Liver (tissue), 9 donors: Measurements from ENCODE around the gene STC2. TPM values are rescaled to one million over a fixed set of nuclear protein-coding genes. Genes with fewer than 3 reads are reported as not detected.

ENCODE experiments used
- DNase-seq: peaks from one replicate; pipeline ENCODE4 v3.0.0-alpha.2; 2017; ENCODE audit warnings: low spot score
- H3K27ac ChIP-seq, 2 donors: one replicate each; pipeline ENCODE4 v1.7.0; 2013; ENCODE audit warnings: inconsistent platforms in 2 of 2, low read length in 2 of 2, control low read depth in 1 of 2, low read depth in 1 of 2, mild to moderate bottlenecking in 1 of 2
- H3K27me3 ChIP-seq, 4 donors: one replicate each; pipeline versions ENCODE4 v1.6.1 to v1.7.0; 2013; ENCODE audit warnings: low read length in 3 of 4, inconsistent platforms in 1 of 4, mild to moderate bottlenecking in 1 of 4, moderate library complexity in 1 of 4; ENCODE audit not compliant: control insufficient read depth in 4 of 4, insufficient read depth in 4 of 4
- H3K36me3 ChIP-seq, 4 donors: one replicate each; pipeline versions ENCODE4 v1.6.1 to v1.7.0; 2013; ENCODE audit warnings: low read length in 3 of 4, mild to moderate bottlenecking in 3 of 4, low read depth in 1 of 4, moderate library complexity in 1 of 4; ENCODE audit not compliant: control insufficient read depth in 4 of 4, insufficient read depth in 3 of 4
- H3K4me1 ChIP-seq, 4 donors: one replicate each; pipeline versions ENCODE4 v1.6.1 to v1.7.0; 2013; ENCODE audit warnings: low read length in 3 of 4, mild to moderate bottlenecking in 3 of 4, moderate library complexity in 1 of 4; ENCODE audit not compliant: control insufficient read depth in 4 of 4, insufficient read depth in 4 of 4
- H3K4me3 ChIP-seq, 3 donors: one replicate each; pipeline versions ENCODE4 v1.6.1 to v1.7.0; 2013; ENCODE audit warnings: low read length in 3 of 3, control low read depth in 1 of 3, low read depth in 1 of 3, mild to moderate bottlenecking in 1 of 3
- H3K9ac ChIP-seq, 2 donors: one replicate each; pipeline ENCODE4 v1.7.0; 2013; ENCODE audit warnings: low read length in 2 of 2, mild to moderate bottlenecking in 2 of 2, moderate library complexity in 2 of 2, control low read depth in 1 of 2, low read depth in 1 of 2
- H3K9me3 ChIP-seq, 4 donors: one replicate each; pipeline versions ENCODE4 v1.6.1 to v1.7.0; 2013; ENCODE audit warnings: low read length in 3 of 4; ENCODE audit not compliant: control insufficient read depth in 4 of 4
- ATF3 ChIP-seq: IDR thresholded peaks from 2 replicates; pipeline ENCODE4 v1.6.1; 2016; ENCODE audit warnings: antibody characterized with exemption
- CTCF ChIP-seq: fragments of 150-350 bp; IDR thresholded peaks from 2 replicates; pipeline ENCODE4 v1.5.1; 2017; ENCODE audit warnings: improper control_type of control experiment, low read depth, low read length; ENCODE audit not compliant: missing input control
- EGR1 ChIP-seq, 2 donors: IDR thresholded peaks; 2 replicates each; pipeline ENCODE4 v1.6.1; 2016 to 2018; ENCODE audit warnings: antibody characterized with exemption in 2 of 2, low read depth in 2 of 2
- FOXA2 ChIP-seq: IDR thresholded peaks from 2 replicates; pipeline ENCODE4 v1.6.1; 2016; ENCODE audit warnings: antibody characterized with exemption
- GABPA ChIP-seq, 2 donors: IDR thresholded peaks in 1 of 2; conservative IDR thresholded peaks in 1 of 2; 2 replicates each; pipeline ENCODE4 v1.6.1; 2016; ENCODE audit warnings: antibody characterized with exemption in 2 of 2, mild to moderate bottlenecking in 1 of 2, moderate library complexity in 1 of 2
- HNF4A ChIP-seq, 2 donors: conservative IDR thresholded peaks; 2 replicates each; pipeline ENCODE4 v1.6.1; 2016; ENCODE audit warnings: antibody characterized with exemption in 2 of 2, mild to moderate bottlenecking in 2 of 2
- HNF4G ChIP-seq: IDR thresholded peaks from 2 replicates; pipeline ENCODE4 v1.6.1; 2016; ENCODE audit warnings: antibody characterized with exemption
- JUND ChIP-seq, 2 donors: IDR thresholded peaks; 2 replicates each; pipeline ENCODE4 v1.6.1; 2016; ENCODE audit warnings: antibody characterized with exemption in 2 of 2
- MAX ChIP-seq: IDR thresholded peaks from 2 replicates; pipeline ENCODE4 v1.6.1; 2016; ENCODE audit warnings: antibody characterized with exemption
- NR2F2 ChIP-seq: IDR thresholded peaks from 2 replicates; pipeline ENCODE4 v1.6.1; 2016; ENCODE audit warnings: antibody characterized with exemption
- RAD21 ChIP-seq, 2 donors: IDR thresholded peaks; 2 replicates each; pipeline ENCODE4 v1.6.1; 2016; ENCODE audit warnings: antibody characterized with exemption in 2 of 2, mild to moderate bottlenecking in 2 of 2
- REST ChIP-seq: IDR thresholded peaks from 2 replicates; pipeline ENCODE4 v1.6.1; 2016; ENCODE audit warnings: antibody characterized with exemption, mild to moderate bottlenecking
- RXRA ChIP-seq, 2 donors: IDR thresholded peaks; 2 replicates each; pipeline ENCODE4 v1.6.1; 2017 to 2018; ENCODE audit warnings: antibody characterized with exemption in 2 of 2, mild to moderate bottlenecking in 1 of 2
- SP1 ChIP-seq: IDR thresholded peaks from 2 replicates; pipeline ENCODE4 v1.6.1; 2018; ENCODE audit warnings: antibody characterized with exemption, mild to moderate bottlenecking
- TAF1 ChIP-seq: conservative IDR thresholded peaks from 2 replicates; pipeline ENCODE4 v1.6.1; 2016; ENCODE audit warnings: antibody characterized with exemption, mild to moderate bottlenecking
- YY1 ChIP-seq: IDR thresholded peaks from 2 replicates; pipeline ENCODE4 v1.6.1; 2016; ENCODE audit warnings: antibody characterized with exemption, mild to moderate bottlenecking
- WGBS: extraction: QIAGEN DNeasy Blood & Tissue Kit; methylation state at CpG from one replicate; pipeline ENCODE4 v1.1.7; 2013; 5-methylcytosine and 5-hydroxymethylcytosine counted together
- polyA plus RNA-seq, 2 donors: library from polyadenylated mRNA; stranded (reverse) in 1 of 2; unstranded in 1 of 2; fragments of 200-250 nt in 1 of 2; fragments of >200 nt in 1 of 2; fragmentation: Nextera tagmentation in 1 of 2; extraction: Ambion mirVana in 1 of 2; gene quantifications; one replicate each; pipeline versions ENCODE4 v1.2.1 to v1.2.3, GENCODE V29; 2013 to 2015
- total RNA-seq, 2 donors: library from RNA; depleted of rRNA; stranded (reverse); fragments of >200 nt; gene quantifications; one replicate each; pipeline ENCODE4 v1.2.3, GENCODE V29; 2014
- TF ChIP-seq, protein P1 (sequence below): IDR thresholded peaks from 2 replicates; pipeline ENCODE4 v1.6.1; 2016; ENCODE audit warnings: antibody characterized with exemption
- donor health status: healthy.
- donor health status: healthy.
- donor health status: healthy.
- donor health status: healthy.
- donor health status: healthy.

STC2 gene
- total and polyA plus RNA-seq, 4 donors = 0.04 to 0.18 (median 0.17) TPM; not detected in 1

- Histone ChIP-seq H3K4me1 (peaks cover 2 to 15% (median 12%) of the 10 kb centered on the region in 4 donors), H3K9ac (no peak overlapping the region), H3K9me3 (no peaks in the 10 kb centered on the region), H3K27ac (no peak overlapping the region), H3K36me3 (no peaks in the 10 kb centered on the region), H3K4me3 (no peak overlapping the region), H3K27me3 (no peaks in the 10 kb centered on the region)
- WGBS = 76% methylated on average over 6 of the region's 6 CpGs
- no peak for DNase-seq
- TF ChIP-seq HNF4G (no peak), HNF4A (conservative IDR thresholded peaks at IDR 0.05) (no peak), YY1 (no peak), TAF1 (no peak), FOXA2 (no peak), SP1 (no peak), RAD21 (IDR thresholded peaks at IDR 0.05) (no peak), NR2F2 (no peak), ATF3 (no peak), MAX (no peak), REST (no peak), GABPA (IDR thresholded peaks at IDR 0.05 in 1 of 2, conservative IDR thresholded peaks at IDR 0.05 in 1 of 2) (no peak), RXRA (IDR thresholded peaks at IDR 0.05) (no peak), EGR1 (IDR thresholded peaks at IDR 0.05; ENCODE audit: low read depth in 2 of 2) (no peak), JUND (IDR thresholded peaks at IDR 0.05) (no peak), CTCF (no peak)
- TF ChIP-seq, protein P1, sequence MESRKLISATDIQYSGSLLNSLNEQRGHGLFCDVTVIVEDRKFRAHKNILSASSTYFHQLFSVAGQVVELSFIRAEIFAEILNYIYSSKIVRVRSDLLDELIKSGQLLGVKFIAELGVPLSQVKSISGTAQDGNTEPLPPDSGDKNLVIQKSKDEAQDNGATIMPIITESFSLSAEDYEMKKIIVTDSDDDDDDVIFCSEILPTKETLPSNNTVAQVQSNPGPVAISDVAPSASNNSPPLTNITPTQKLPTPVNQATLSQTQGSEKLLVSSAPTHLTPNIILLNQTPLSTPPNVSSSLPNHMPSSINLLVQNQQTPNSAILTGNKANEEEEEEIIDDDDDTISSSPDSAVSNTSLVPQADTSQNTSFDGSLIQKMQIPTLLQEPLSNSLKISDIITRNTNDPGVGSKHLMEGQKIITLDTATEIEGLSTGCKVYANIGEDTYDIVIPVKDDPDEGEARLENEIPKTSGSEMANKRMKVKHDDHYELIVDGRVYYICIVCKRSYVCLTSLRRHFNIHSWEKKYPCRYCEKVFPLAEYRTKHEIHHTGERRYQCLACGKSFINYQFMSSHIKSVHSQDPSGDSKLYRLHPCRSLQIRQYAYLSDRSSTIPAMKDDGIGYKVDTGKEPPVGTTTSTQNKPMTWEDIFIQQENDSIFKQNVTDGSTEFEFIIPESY = no peak
Observed at GRCh38 chr5:173316339-173317020, 11.7 kb downstream of the STC2 start.
